ENCODE results near the gene ANO6. TPM values are rescaled to one million over a fixed set of nuclear protein-coding genes. Genes with fewer than 3 reads are reported as not detected.

The ANO6 gene
- polyA plus RNA-seq, 1 donor from 2014 or later, result 9.0 TPM

DNA sequence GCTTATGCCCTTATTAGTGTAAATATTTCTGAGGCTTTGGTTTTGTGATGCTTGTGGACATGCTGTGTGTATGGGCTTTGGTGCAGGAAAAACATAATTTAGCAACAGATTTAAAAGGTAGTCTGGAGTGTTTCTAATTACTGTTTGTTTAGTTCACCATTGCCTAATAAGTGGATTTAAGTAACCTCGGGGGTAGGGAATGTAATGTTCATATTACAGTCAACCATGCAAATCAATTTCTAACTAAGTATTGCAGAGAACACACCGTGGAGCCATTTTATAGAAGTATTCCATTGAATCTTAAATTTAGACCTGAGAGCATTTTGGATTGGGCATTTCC is 53.5 kb downstream of the ANO6 start:
- Histone ChIP-seq H2AFZ (ENCODE audit: low read depth, low read length) (no peak overlapping the region), H3K9ac (ENCODE audit: low read length) (no peak overlapping the region), H3K27ac (ENCODE audit: low read length) (no peak overlapping the region), H3K27me3 (ENCODE audit: insufficient read depth, low read depth, low read length) (no peaks in the 10 kb centered on the region), H3K9me3 (ENCODE audit: low read length) (no peaks in the 10 kb centered on the region), H3K4me2 (ENCODE audit: low read length) (no peak overlapping the region), H4K20me1 (ENCODE audit: insufficient read depth) (no peaks in the 10 kb centered on the region), H3K9me2 (ENCODE audit: insufficient read depth, low read length) (no peaks in the 10 kb centered on the region), H3K36me3 (ENCODE audit: insufficient read depth, low read length) (no peaks in the 10 kb centered on the region), H3K79me2 (replicated peaks; ENCODE audit: insufficient read depth, low read length) (no peaks in the 10 kb centered on the region), H3K4me3 (ENCODE audit: low read length) (no peak overlapping the region), H3F3A (ENCODE audit: insufficient read depth, low read length, poor library complexity, severe bottlenecking) (no peaks in the 10 kb centered on the region)
- TF ChIP-seq POLR2AphosphoS5 (IDR thresholded peaks at IDR 0.05) (no peak), EP300 (conservative IDR thresholded peaks at IDR 0.05; ENCODE audit: poor library complexity, severe bottlenecking) (no peak), SMC3 (conservative IDR thresholded peaks at IDR 0.05; ENCODE audit: poor library complexity) (no peak), RAD21 (conservative IDR thresholded peaks at IDR 0.05) (no peak), MXI1 (conservative IDR thresholded peaks at IDR 0.05; ENCODE audit: poor library complexity, severe bottlenecking) (no peak), EZH2 (IDR thresholded peaks at IDR 0.05; ENCODE audit: borderline replicate concordance, insufficient read depth, low read length, poor library complexity, severe bottlenecking) (no peak), TAF1 (IDR thresholded peaks at IDR 0.05; ENCODE audit: low read depth) (no peak), REST (IDR thresholded peaks at IDR 0.05; ENCODE audit: borderline replicate concordance) (no peak)
- TF ChIP-seq, protein P1, sequence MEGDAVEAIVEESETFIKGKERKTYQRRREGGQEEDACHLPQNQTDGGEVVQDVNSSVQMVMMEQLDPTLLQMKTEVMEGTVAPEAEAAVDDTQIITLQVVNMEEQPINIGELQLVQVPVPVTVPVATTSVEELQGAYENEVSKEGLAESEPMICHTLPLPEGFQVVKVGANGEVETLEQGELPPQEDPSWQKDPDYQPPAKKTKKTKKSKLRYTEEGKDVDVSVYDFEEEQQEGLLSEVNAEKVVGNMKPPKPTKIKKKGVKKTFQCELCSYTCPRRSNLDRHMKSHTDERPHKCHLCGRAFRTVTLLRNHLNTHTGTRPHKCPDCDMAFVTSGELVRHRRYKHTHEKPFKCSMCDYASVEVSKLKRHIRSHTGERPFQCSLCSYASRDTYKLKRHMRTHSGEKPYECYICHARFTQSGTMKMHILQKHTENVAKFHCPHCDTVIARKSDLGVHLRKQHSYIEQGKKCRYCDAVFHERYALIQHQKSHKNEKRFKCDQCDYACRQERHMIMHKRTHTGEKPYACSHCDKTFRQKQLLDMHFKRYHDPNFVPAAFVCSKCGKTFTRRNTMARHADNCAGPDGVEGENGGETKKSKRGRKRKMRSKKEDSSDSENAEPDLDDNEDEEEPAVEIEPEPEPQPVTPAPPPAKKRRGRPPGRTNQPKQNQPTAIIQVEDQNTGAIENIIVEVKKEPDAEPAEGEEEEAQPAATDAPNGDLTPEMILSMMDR (IDR thresholded peaks at IDR 0.05; ENCODE audit: poor library complexity, severe bottlenecking), result no peak

GRCh38 chr12:45270951-45271350 is 55.1 kb downstream of the ANO6 start:
- Histone ChIP-seq H3K27ac (ENCODE audit: low read length) (no peak overlapping the region), H3K9me3 (ENCODE audit: low read length) (no peaks in the 10 kb centered on the region), H3K9me2 (ENCODE audit: insufficient read depth, low read length) (no peaks in the 10 kb centered on the region), H2AFZ (ENCODE audit: low read depth, low read length) (no peak overlapping the region), H3K79me2 (replicated peaks; ENCODE audit: insufficient read depth, low read length) (no peaks in the 10 kb centered on the region), H3K36me3 (ENCODE audit: insufficient read depth, low read length) (no peaks in the 10 kb centered on the region), H3K4me3 (ENCODE audit: low read length) (no peak overlapping the region), H4K20me1 (ENCODE audit: insufficient read depth) (no peaks in the 10 kb centered on the region), H3K9ac (ENCODE audit: low read length) (no peak overlapping the region), H3F3A (ENCODE audit: insufficient read depth, low read length, poor library complexity, severe bottlenecking) (no peaks in the 10 kb centered on the region), H3K4me2 (ENCODE audit: low read length) (no peak overlapping the region), H3K27me3 (ENCODE audit: insufficient read depth, low read depth, low read length) (no peaks in the 10 kb centered on the region)
- TF ChIP-seq REST (IDR thresholded peaks at IDR 0.05; ENCODE audit: borderline replicate concordance) (no peak), EP300 (conservative IDR thresholded peaks at IDR 0.05; ENCODE audit: poor library complexity, severe bottlenecking) (no peak), MXI1 (conservative IDR thresholded peaks at IDR 0.05; ENCODE audit: poor library complexity, severe bottlenecking) (no peak), POLR2AphosphoS5 (IDR thresholded peaks at IDR 0.05) (no peak), RAD21 (conservative IDR thresholded peaks at IDR 0.05) (no peak), TAF1 (IDR thresholded peaks at IDR 0.05; ENCODE audit: low read depth) (no peak), EZH2 (IDR thresholded peaks at IDR 0.05; ENCODE audit: borderline replicate concordance, insufficient read depth, low read length, poor library complexity, severe bottlenecking) (no peak), SMC3 (conservative IDR thresholded peaks at IDR 0.05; ENCODE audit: poor library complexity) (no peak)
- TF ChIP-seq, protein P1 (IDR thresholded peaks at IDR 0.05; ENCODE audit: poor library complexity, severe bottlenecking), result no peak
